Stimulated activated naive CD8-positive, alpha-beta T cell treated with anti-CD3 and anti-CD28 coated beads, Interleukin-15, Interleukin-2, amounts not matched to agents 100 U/mL and 50 U/mL, for 24 hours (primary cell): ENCODE results near the gene SSBP4.

Experiments used
- ATAC-seq: fragments of 150-1000 bp; cut with Tn5 transposase; one replicate; pipeline ENCODE4 v1.10.0; 2021
- DNase-seq: peaks from one replicate; pipeline ENCODE4 v3.0.0; 2021

The SSBP4 gene

GRCh38 chr19:18433735-18434398 lies 14.7 kb downstream of the SSBP4 start:
- no peak for DNase-seq
- no peak for ATAC-seq

- DNase-seq (no peak), ATAC-seq (no peak)
Observed at GRCh38 chr19:18434411-18435175, 15.4 kb downstream of the SSBP4 start.

GRCh38 chr19:18435178-18435841 lies 16.1 kb downstream of the SSBP4 start:
- ATAC-seq (no peak), DNase-seq (no peak)

GRCh38 chr19:18435842-18436670 lies 16.9 kb downstream of the SSBP4 start:
- DNase-seq, result no peak

GRCh38 chr19:18436671-18437490 lies 17.7 kb downstream of the SSBP4 start:
- peak; percentile 72 for ATAC-seq

More at GRCh38 chr19:18435842-18436670, 16.9 kb downstream of the SSBP4 start:
- no peak for ATAC-seq

GRCh38 chr19:18437491-18438330 lies 18.5 kb downstream of the SSBP4 start, which contains the start of gene ISYNA1:
TSS of gene ISYNA1 (minus strand) at chr19:18438133. CDS start at chr19:18437979, 154 bp downstream.
- ATAC-seq (peak; percentile 2), DNase-seq (peak; percentile 62)

More at GRCh38 chr19:18436671-18437490, 17.7 kb downstream of the SSBP4 start:
- peak; percentile 86 for DNase-seq

GRCh38 chr19:18438331-18439024 lies 19.3 kb downstream of the SSBP4 start:
- ATAC-seq (no peak), DNase-seq (no peak)

- DNase-seq (no peak), ATAC-seq (no peak)
Observed at GRCh38 chr19:18439025-18439909, 20.1 kb downstream of the SSBP4 start.

GRCh38 chr19:18439910-18440237 lies 20.7 kb downstream of the SSBP4 start:
- ATAC-seq, result no peak

GRCh38 chr19:18440415-18440877 lies 21.2 kb downstream of the SSBP4 start:
- peak; percentile 57 for DNase-seq
- ATAC-seq, result no peak

More at GRCh38 chr19:18439910-18440237, 20.7 kb downstream of the SSBP4 start:
- no peak for DNase-seq

GRCh38 chr19:18440936-18441803 lies 22.0 kb downstream of the SSBP4 start:
- ATAC-seq, result no peak

GRCh38 chr19:18441804-18442788 lies 22.9 kb downstream of the SSBP4 start:
- DNase-seq, result no peak

More at GRCh38 chr19:18440936-18441803, 22.0 kb downstream of the SSBP4 start:
- no peak for DNase-seq

GRCh38 chr19:18442941-18443340 lies 23.7 kb downstream of the SSBP4 start:
- DNase-seq (no peak), ATAC-seq (no peak)

More at GRCh38 chr19:18441804-18442788, 22.9 kb downstream of the SSBP4 start:
- no peak for ATAC-seq

- ATAC-seq, result no peak
- no peak for DNase-seq
Observed at GRCh38 chr19:18443406-18443805, 24.2 kb downstream of the SSBP4 start.

GRCh38 chr19:18443831-18444230 lies 24.6 kb downstream of the SSBP4 start:
- DNase-seq (no peak), ATAC-seq (no peak)

GRCh38 chr19:18444513-18444912 lies 25.3 kb downstream of the SSBP4 start:
- no peak for ATAC-seq
- no peak for DNase-seq
